ENCODE results near the gene ADCY10. TPM values are rescaled to one million over a fixed set of nuclear protein-coding genes. Genes with fewer than 3 reads are reported as not detected.
"Not testable (repeated sequence)": the region's sequence is repeated elsewhere in the genome, so short reads cannot be mapped to it uniquely, and the experiment has no call there.

Gene ADCY10
- total RNA-seq, 1 experiment from 2014 or later: 0.35 TPM

- Mint-ChIP-seq H3K36me3 (ENCODE audit: insufficient read depth, unreplicated experiment) (peaks cover 4% of the 10 kb centered on the region), H3K4me1 (ENCODE audit: insufficient read depth, unreplicated experiment) (no peaks in the 10 kb centered on the region), H3K9me3 (ENCODE audit: unreplicated experiment) (no peaks in the 10 kb centered on the region), H3K27ac (ENCODE audit: low read depth, unreplicated experiment) (no peak overlapping the region), H3K27me3 (ENCODE audit: insufficient read depth, unreplicated experiment) (no peaks in the 10 kb centered on the region), H3K4me3 (ENCODE audit: unreplicated experiment) (no peak overlapping the region)
- no peak for DNase-seq (ENCODE audit: unreplicated experiment)
- TF ChIP-seq, protein P1, sequence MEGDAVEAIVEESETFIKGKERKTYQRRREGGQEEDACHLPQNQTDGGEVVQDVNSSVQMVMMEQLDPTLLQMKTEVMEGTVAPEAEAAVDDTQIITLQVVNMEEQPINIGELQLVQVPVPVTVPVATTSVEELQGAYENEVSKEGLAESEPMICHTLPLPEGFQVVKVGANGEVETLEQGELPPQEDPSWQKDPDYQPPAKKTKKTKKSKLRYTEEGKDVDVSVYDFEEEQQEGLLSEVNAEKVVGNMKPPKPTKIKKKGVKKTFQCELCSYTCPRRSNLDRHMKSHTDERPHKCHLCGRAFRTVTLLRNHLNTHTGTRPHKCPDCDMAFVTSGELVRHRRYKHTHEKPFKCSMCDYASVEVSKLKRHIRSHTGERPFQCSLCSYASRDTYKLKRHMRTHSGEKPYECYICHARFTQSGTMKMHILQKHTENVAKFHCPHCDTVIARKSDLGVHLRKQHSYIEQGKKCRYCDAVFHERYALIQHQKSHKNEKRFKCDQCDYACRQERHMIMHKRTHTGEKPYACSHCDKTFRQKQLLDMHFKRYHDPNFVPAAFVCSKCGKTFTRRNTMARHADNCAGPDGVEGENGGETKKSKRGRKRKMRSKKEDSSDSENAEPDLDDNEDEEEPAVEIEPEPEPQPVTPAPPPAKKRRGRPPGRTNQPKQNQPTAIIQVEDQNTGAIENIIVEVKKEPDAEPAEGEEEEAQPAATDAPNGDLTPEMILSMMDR (IDR thresholded peaks at IDR 0.05; ENCODE audit: unreplicated experiment): no peak
- ChIA-PET CTCF (no interaction called here), POLR2A (no interaction called here)
- intact Hi-C loops (cut with micrococcal nuclease): no loop called here
- BruUV-seq (replicated peaks): no TSS peak
Measured at GRCh38 chr1:167837326-167837725, 76.6 kb downstream of the ADCY10 start.

- Mint-ChIP-seq H3K4me3 (ENCODE audit: unreplicated experiment) (no peak overlapping the region), H3K36me3 (ENCODE audit: insufficient read depth, unreplicated experiment) (peaks cover 4% of the 10 kb centered on the region)
- intact Hi-C loops (cut with micrococcal nuclease): no loop called here
Measured at GRCh38 chr1:167836197-167836596, 77.7 kb downstream of the ADCY10 start.

DNA sequence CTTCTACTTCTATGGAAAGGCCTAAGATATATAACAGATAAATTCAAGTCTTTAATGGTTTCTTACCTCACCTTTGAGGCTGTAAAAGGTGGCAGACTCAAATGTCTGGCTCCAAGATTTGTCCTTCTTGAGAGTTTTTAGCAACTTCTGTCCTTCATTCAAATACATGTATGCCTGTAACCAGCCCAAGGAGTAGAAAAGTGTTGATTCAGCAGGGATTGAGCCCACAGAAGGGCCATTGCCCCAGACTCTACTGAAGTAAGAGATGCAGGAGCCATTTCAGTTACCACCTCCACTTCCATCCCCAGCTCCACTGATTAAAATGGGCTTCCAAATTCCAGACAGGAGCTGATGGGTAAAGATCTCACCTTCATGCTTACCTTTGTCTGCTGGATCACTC lies 80.0 kb downstream of the ADCY10 start:
- POLR2A ChIA-PET: no interaction called here
- intact Hi-C loops (cut with micrococcal nuclease): no loop called here

More at GRCh38 chr1:167836197-167836596, 77.7 kb downstream of the ADCY10 start:
- Mint-ChIP-seq H3K27ac (ENCODE audit: low read depth, unreplicated experiment) (no peak overlapping the region), H3K4me1 (ENCODE audit: insufficient read depth, unreplicated experiment) (no peaks in the 10 kb centered on the region), H3K9me3 (ENCODE audit: unreplicated experiment) (no peaks in the 10 kb centered on the region), H3K27me3 (ENCODE audit: insufficient read depth, unreplicated experiment) (no peaks in the 10 kb centered on the region)
- ChIA-PET POLR2A (no interaction called here), CTCF (no interaction called here)
- no TSS peak for BruUV-seq (replicated peaks)
- no peak for DNase-seq (ENCODE audit: unreplicated experiment)
- TF ChIP-seq, protein P1 (IDR thresholded peaks at IDR 0.05; ENCODE audit: unreplicated experiment): no peak

GRCh38 chr1:167832693-167833092 lies 81.2 kb downstream of the ADCY10 start:
- POLR2A ChIA-PET: interaction anchor here (0.7 kb wide), 1 partner anchor 104 kb away, joined by 3 read pairs; the partner anchor contains the start of gene MPC2
- H3K9me3 Mint-ChIP-seq (ENCODE audit: unreplicated experiment): no peaks in the 10 kb centered on the region
- intact Hi-C loops (cut with micrococcal nuclease): no loop called here
- DNase-seq (ENCODE audit: unreplicated experiment): no peak
- CTCF ChIA-PET: no interaction called here
- peaks cover 4% of the 10 kb centered on the region for H3K36me3 Mint-ChIP-seq (ENCODE audit: insufficient read depth, unreplicated experiment)
- BruUV-seq (replicated peaks): no TSS peak
- H3K4me1 Mint-ChIP-seq (ENCODE audit: insufficient read depth, unreplicated experiment): peaks cover 6% of the 10 kb centered on the region
- no peak overlapping the region for H3K27ac Mint-ChIP-seq (ENCODE audit: low read depth, unreplicated experiment)
- H3K27me3 Mint-ChIP-seq (ENCODE audit: insufficient read depth, unreplicated experiment): no peaks in the 10 kb centered on the region
- TF ChIP-seq, protein P1 (IDR thresholded peaks at IDR 0.05; ENCODE audit: unreplicated experiment): no peak
- H3K4me3 Mint-ChIP-seq (ENCODE audit: unreplicated experiment): no peak overlapping the region

More for the DNA sequence above, 80.0 kb downstream of the ADCY10 start:
- H3K27me3 Mint-ChIP-seq (ENCODE audit: insufficient read depth, unreplicated experiment): no peaks in the 10 kb centered on the region
- CTCF ChIA-PET: interaction anchor here (0.6 kb wide), 1 partner anchor 31 kb away, joined by 3 read pairs; no protein-coding TSS in a partner anchor
- H3K4me3 Mint-ChIP-seq (ENCODE audit: unreplicated experiment): no peak overlapping the region
- no peaks in the 10 kb centered on the region for H3K9me3 Mint-ChIP-seq (ENCODE audit: unreplicated experiment)
- no peak overlapping the region for H3K27ac Mint-ChIP-seq (ENCODE audit: low read depth, unreplicated experiment)
- no TSS peak for BruUV-seq (replicated peaks)
- H3K4me1 Mint-ChIP-seq (ENCODE audit: insufficient read depth, unreplicated experiment): peaks cover 6% of the 10 kb centered on the region
- DNase-seq (ENCODE audit: unreplicated experiment): no peak
- TF ChIP-seq, protein P1 (IDR thresholded peaks at IDR 0.05; ENCODE audit: unreplicated experiment): no peak
- H3K36me3 Mint-ChIP-seq (ENCODE audit: insufficient read depth, unreplicated experiment): peaks cover 4% of the 10 kb centered on the region

DNA sequence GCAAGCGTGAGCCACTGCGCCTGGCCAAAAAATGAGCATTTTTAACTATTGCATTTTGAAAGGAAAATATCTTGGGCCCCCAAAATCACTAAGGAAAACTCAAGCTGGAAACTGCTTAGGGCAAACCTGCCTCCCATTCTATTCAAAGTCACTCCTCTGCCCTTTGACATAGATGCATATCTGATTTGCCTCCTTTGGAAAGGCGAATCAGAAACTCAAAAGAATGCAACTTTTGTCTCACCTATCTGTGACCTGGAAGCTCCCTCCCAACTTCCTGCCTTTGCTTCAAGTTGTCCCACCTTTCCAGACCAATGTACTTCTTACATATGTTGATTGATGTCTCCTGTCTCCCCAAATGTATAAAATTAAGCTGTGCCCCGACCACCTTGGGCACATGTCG lies 83.3 kb downstream of the ADCY10 start:
- ChIA-PET POLR2A (interaction anchor here (0.6 to 1.7 kb wide), 2 partner anchors 10 to 30 kb away, joined by 3 to 5 read pairs; no protein-coding TSS in a partner anchor), CTCF (interaction anchor here (0.6 to 0.7 kb wide), 2 partner anchors 321 to 747 kb away, joined by 3 read pairs; no protein-coding TSS in a partner anchor)
- H3K4me1 Mint-ChIP-seq (ENCODE audit: insufficient read depth, unreplicated experiment); BruUV-seq (replicated peaks); H3K27me3 Mint-ChIP-seq (ENCODE audit: insufficient read depth, unreplicated experiment); H3K9me3 Mint-ChIP-seq (ENCODE audit: unreplicated experiment); H3K36me3 Mint-ChIP-seq (ENCODE audit: insufficient read depth, unreplicated experiment); H3K4me3 Mint-ChIP-seq (ENCODE audit: unreplicated experiment); DNase-seq (ENCODE audit: unreplicated experiment); H3K27ac Mint-ChIP-seq (ENCODE audit: low read depth, unreplicated experiment); intact Hi-C loops (cut with micrococcal nuclease): not testable (repeated sequence)
